Thoracic aorta (tissue), 2 donors: ENCODE measurements around the gene HOTAIR. TPM values are rescaled to one million over a fixed set of nuclear protein-coding genes. Genes with fewer than 3 reads are reported as not detected.

Source experiments
- ATAC-seq: fragments of 150-250 bp; one replicate; pipeline ENCODE4 v1.8.0; 2017; ENCODE audit warnings: low read depth; ENCODE audit not compliant: insufficient number of reproducible peaks, low FRiP score
- DNase-seq: peaks from one replicate; pipeline ENCODE4 v3.0.0-alpha.2; 2020; ENCODE audit warnings: low spot score
- H3K27ac ChIP-seq, 2 donors: fragments of 200-600 bp; sonication (generic); 1 replicate in 1 of 2; 2 replicates in 1 of 2; pipeline ENCODE4 v1.5.1; 2016; ENCODE audit warnings: mild to moderate bottlenecking in 2 of 2, moderate library complexity in 2 of 2
- H3K27me3 ChIP-seq: fragments of 200-600 bp; sonication (generic); replicated peaks from 2 replicates; pipeline ENCODE4 v1.6.0; 2016; ENCODE audit warnings: mild to moderate bottlenecking; ENCODE audit not compliant: insufficient read depth
- H3K36me3 ChIP-seq: fragments of 200-600 bp; sonication (generic); one replicate; pipeline ENCODE4 v1.5.1; 2016
- H3K4me1 ChIP-seq, 2 donors: fragments of 200-600 bp; sonication (generic); 1 replicate in 1 of 2; 2 replicates in 1 of 2; pipeline versions ENCODE4 v1.5.1 to v1.6.0; 2016; ENCODE audit warnings: low read depth in 2 of 2, mild to moderate bottlenecking in 1 of 2; ENCODE audit not compliant: control insufficient read depth in 1 of 2
- H3K4me3 ChIP-seq: fragments of 200-600 bp; sonication (generic); 2 replicates; pipeline ENCODE4 v1.5.1; 2016; ENCODE audit warnings: mild to moderate bottlenecking
- H3K9me3 ChIP-seq: fragments of 200-600 bp; sonication (generic); 2 replicates; pipeline ENCODE4 v1.5.1; 2016
- total RNA-seq, 2 donors: library from RNA; depleted of rRNA; stranded (reverse); fragments of >200 nt; gene quantifications; one replicate each; pipeline versions ENCODE4 v1.1.0 to v1.2.3, GENCODE V29; 2016
- TF ChIP-seq, protein P1 (sequence below): fragments of 200-600 bp; sonication (generic); IDR thresholded peaks from one replicate; pipeline ENCODE4 v1.5.1; 2019; ENCODE audit warnings: antibody characterized with exemption

HOTAIR gene
- total RNA-seq, 2 donors from 2014 or later = not detected

DNA sequence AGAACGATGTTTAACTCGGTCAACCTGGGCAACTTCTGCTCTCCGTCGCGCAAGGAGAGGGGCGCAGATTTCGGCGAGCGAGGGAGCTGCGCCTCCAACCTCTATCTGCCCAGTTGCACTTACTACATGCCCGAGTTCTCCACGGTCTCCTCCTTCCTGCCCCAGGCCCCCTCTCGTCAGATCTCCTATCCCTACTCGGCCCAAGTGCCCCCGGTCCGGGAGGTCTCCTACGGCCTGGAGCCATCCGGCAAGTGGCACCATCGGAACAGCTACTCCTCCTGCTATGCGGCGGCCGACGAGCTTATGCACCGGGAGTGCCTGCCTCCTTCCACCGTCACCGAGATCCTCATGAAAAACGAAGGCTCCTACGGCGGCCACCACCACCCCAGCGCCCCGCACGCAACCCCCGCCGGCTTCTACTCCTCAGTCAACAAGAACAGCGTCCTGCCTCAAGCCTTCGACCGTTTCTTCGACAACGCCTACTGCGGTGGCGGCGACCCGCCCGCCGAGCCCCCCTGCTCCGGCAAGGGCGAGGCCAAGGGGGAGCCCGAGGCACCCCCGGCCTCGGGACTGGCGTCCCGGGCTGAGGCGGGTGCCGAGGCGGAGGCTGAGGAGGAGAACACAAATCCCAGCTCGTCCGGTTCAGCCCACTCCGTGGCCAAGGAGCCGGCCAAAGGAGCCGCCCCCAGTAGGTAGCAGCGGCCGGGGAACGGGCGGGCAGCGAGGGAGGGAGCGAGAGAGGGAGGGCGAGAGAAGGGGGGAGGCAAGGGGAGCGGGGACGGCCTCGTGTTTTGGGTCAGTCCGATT lies 1.3 kb downstream of the HOTAIR start:
- no peak for DNase-seq
- Histone ChIP-seq H3K27ac (no peak overlapping the region), H3K4me3 (peak overlapping the region; percentile 63), H3K9me3 (no peaks in the 10 kb centered on the region), H3K4me1 (peaks cover 16 to 24% of the 10 kb centered on the region in 2 donors), H3K27me3 (peaks cover 58% of the 10 kb centered on the region), H3K36me3 (no peaks in the 10 kb centered on the region)
- TF ChIP-seq, protein P1, sequence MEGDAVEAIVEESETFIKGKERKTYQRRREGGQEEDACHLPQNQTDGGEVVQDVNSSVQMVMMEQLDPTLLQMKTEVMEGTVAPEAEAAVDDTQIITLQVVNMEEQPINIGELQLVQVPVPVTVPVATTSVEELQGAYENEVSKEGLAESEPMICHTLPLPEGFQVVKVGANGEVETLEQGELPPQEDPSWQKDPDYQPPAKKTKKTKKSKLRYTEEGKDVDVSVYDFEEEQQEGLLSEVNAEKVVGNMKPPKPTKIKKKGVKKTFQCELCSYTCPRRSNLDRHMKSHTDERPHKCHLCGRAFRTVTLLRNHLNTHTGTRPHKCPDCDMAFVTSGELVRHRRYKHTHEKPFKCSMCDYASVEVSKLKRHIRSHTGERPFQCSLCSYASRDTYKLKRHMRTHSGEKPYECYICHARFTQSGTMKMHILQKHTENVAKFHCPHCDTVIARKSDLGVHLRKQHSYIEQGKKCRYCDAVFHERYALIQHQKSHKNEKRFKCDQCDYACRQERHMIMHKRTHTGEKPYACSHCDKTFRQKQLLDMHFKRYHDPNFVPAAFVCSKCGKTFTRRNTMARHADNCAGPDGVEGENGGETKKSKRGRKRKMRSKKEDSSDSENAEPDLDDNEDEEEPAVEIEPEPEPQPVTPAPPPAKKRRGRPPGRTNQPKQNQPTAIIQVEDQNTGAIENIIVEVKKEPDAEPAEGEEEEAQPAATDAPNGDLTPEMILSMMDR = no peak
- no peak for ATAC-seq

DNA sequence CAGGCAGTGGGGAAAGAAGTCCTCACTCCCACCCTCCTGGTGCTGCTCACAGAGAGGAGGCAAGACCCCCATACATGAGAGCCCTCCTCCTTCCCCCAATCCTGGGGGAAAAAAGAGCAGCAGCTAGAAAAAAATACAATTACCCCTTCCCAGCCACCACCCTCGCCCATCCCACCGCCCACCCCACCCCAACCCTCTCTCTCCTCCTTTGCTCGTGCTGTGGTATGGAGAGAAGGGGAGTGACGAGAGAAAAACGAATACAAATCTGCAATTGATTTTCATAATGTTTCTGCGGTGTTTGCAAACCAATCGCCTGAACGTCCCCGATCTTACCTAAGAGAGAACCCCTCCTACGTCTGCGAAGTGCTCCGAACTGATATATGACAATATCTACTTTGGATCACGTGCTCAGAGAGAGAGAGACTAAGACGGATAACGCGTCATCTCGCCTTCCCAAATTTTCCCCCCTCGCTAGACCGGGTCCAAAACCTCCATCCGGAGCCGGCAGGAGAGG lies 2.0 kb downstream of the HOTAIR start, which contains the start of gene HOXC11:
HOXC11 (plus strand) TSS at position 405 of the 514 bp plus-strand sequence. CDS start 116 bp downstream, outside the sequence.
- H3K27me3 ChIP-seq = peaks cover 55% of the 10 kb centered on the region
- TF ChIP-seq, protein P1 = no peak
- H3K4me3 ChIP-seq = peak within 1 kb of the TSS; percentile 63
- no peak for ATAC-seq
- no peaks in the 10 kb centered on the region for H3K9me3 ChIP-seq
- H3K4me1 ChIP-seq = peaks cover 16 to 24% of the 10 kb centered on the region in 2 donors
- DNase-seq = no peak
- H3K36me3 ChIP-seq = no peaks in the 10 kb centered on the region
- H3K27ac ChIP-seq = no peak within 1 kb of the TSS

DNA sequence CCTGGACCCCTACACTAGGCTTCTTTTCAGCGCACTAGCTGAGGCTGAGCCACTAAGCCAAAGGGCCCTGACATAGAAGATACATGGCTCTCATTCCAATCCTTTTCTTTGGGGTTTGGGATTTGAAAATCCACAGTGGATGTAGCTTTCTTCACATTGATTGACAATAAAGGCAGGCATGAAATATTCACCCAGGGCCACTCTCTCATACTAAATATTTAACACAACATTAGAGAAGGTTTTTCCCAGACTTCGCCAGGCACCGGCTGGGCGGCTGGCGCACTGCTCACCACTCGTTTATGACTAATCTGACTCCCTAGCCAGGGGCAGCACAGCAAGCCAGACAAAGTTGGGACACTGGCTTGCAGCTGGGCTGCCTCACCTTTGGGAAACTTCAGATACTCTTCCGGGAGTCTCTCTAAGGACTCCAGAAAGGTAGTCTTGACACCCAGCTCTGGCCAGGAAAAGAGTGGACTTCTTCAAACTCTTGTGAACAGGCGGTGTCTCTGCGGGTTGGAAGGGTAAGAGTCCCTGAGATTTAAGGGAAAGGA lies 2.5 kb downstream of the HOTAIR start:
- H3K27ac ChIP-seq = no peak overlapping the region
- ATAC-seq = no peak
- TF ChIP-seq, protein P1 = no peak
- peaks cover 50% of the 10 kb centered on the region for H3K27me3 ChIP-seq
- H3K4me1 ChIP-seq = peaks cover 16 to 24% of the 10 kb centered on the region in 2 donors
- no peak overlapping the region for H3K4me3 ChIP-seq
- DNase-seq = no peak
- no peaks in the 10 kb centered on the region for H3K9me3 ChIP-seq
- no peaks in the 10 kb centered on the region for H3K36me3 ChIP-seq

DNA sequence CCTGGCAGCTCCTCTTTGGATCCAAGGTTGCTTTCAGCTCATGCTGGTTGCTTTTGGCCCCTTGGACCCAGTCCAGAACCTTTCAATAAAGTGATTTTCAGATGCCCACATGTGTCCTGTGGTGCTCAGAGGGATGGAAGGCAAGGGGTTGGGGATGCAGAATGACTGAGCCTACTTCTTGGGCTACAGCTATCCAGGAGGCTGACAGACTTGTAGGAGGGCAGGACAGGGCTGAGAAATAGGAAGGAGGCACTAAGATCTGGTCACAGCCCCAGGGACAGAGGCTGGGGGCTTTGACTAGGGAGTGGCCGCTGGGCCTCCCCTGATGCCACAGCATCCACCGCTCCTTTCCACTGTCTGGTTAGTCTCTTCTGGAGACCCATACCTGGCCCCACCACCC lies 3.1 kb downstream of the HOTAIR start:
- Histone ChIP-seq H3K9me3 (no peaks in the 10 kb centered on the region), H3K27ac (no peak overlapping the region), H3K4me1 (peaks cover 16 to 24% of the 10 kb centered on the region in 2 donors), H3K4me3 (no peak overlapping the region), H3K36me3 (no peaks in the 10 kb centered on the region), H3K27me3 (peaks cover 44% of the 10 kb centered on the region)
- TF ChIP-seq, protein P1 = no peak
- no peak for DNase-seq
- ATAC-seq = no peak

DNA sequence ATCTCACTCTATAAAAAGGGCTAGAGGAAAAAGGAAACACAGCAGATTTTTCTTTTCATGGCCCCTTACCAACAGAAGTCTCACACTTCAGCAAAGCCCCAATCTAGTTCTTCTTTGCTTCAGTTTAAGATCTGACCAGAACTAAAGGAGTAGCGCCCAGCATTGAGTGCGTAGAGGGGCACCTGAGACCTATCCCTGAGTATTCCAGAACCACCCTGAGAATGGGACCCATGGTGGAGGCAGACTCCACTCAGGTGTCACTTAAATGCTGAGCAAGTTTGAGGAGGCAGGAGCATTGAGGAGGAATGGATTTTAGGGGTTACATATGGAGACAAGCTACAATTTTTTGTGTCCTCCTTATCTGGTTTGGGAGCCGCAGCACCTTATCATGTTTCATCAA lies 3.6 kb downstream of the HOTAIR start:
- H3K27me3 ChIP-seq = peaks cover 39% of the 10 kb centered on the region
- peaks cover 16 to 24% of the 10 kb centered on the region in 2 donors for H3K4me1 ChIP-seq
- H3K36me3 ChIP-seq = no peaks in the 10 kb centered on the region
- ATAC-seq = no peak
- H3K9me3 ChIP-seq = no peaks in the 10 kb centered on the region
- DNase-seq = no peak
- TF ChIP-seq, protein P1 = no peak
- H3K27ac ChIP-seq = no peak overlapping the region
- H3K4me3 ChIP-seq = no peak overlapping the region
